DOHH2 (cell line): ENCODE results near the gene DUSP12.

ENCODE experiments used
- EZH2phosphoT487 ChIP-seq: fragments of 200-600 bp; sonication (generic); IDR thresholded peaks from 2 replicates; pipeline ENCODE4 v1.6.1; 2017; ENCODE audit warnings: borderline replicate concordance, mild to moderate bottlenecking, antibody characterized with exemption, low read length, moderate library complexity, mixed read lengths
- TF ChIP-seq, protein P1 (sequence below): fragments of 200-600 bp; sonication (generic); IDR thresholded peaks from one replicate; pipeline ENCODE4 v1.5.1; 2014; ENCODE audit warnings: antibody characterized with exemption, mild to moderate bottlenecking, low read depth, low read length; ENCODE audit not compliant: poor library complexity, severe bottlenecking

DNA sequence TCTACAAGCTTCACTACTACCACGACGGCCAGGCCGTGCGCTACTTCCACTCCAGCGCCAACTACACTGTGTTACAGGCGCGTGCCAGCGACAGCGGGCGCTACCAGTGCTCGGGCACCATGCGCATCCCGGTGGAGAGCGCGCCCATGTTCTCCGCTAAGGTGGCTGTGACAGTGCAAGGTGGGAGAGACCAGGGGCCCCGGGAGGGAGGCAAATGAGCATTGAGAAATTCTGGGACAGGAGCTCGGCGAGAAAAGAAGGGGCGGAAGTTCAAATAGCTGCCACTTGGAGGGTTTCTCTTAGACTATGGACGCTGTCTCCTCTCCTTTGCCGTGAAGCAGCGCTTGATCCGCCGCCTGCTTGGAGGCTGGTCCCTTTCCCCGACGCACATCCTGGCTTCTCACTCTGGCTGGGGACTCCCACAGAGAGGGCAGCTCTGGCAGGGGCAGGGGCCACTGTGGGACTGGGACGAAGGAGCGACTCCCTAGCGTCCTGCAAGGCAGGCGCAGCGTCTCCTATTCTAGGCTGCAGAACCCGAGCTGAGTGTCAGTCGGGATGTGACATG is 23.6 kb upstream of the DUSP12 start:
- TF ChIP-seq, protein P1, sequence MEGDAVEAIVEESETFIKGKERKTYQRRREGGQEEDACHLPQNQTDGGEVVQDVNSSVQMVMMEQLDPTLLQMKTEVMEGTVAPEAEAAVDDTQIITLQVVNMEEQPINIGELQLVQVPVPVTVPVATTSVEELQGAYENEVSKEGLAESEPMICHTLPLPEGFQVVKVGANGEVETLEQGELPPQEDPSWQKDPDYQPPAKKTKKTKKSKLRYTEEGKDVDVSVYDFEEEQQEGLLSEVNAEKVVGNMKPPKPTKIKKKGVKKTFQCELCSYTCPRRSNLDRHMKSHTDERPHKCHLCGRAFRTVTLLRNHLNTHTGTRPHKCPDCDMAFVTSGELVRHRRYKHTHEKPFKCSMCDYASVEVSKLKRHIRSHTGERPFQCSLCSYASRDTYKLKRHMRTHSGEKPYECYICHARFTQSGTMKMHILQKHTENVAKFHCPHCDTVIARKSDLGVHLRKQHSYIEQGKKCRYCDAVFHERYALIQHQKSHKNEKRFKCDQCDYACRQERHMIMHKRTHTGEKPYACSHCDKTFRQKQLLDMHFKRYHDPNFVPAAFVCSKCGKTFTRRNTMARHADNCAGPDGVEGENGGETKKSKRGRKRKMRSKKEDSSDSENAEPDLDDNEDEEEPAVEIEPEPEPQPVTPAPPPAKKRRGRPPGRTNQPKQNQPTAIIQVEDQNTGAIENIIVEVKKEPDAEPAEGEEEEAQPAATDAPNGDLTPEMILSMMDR: no peak
- no peak for TF ChIP-seq EZH2phosphoT487
